ENCODE data around the gene PARVB. TPM values are rescaled to one million over a fixed set of nuclear protein-coding genes. Genes with fewer than 3 reads are reported as not detected.

PARVB gene
- total and polyA plus RNA-seq, 10 of the 15 experiments (the other 5 are each of a cell fraction or from before 2014, with no cell fraction given) = 5.2 to 264 (median 76.0) TPM

GRCh38 chr22:44112191-44112590, 88.1 kb downstream of the PARVB start:
- Histone ChIP-seq H3K79me2 (ENCODE audit: control insufficient read depth, insufficient read depth, low read length) (no peaks in the 10 kb centered on the region), H3K36me3 (ENCODE audit: control insufficient read depth in 2 of 2, insufficient read depth in 2 of 2, low read length in 1 of 2) (peaks cover 2 to 3% of the 10 kb centered on the region in 2 experiments; a peak in 3 of 4 replicates), H2AFZ (ENCODE audit: control insufficient read depth, low read depth, low read length) (no peak overlapping the region), H3K27ac (ENCODE audit: control insufficient read depth, insufficient read depth) (no peak overlapping the region), H3K27me3 (replicated peaks in 1 of 2; ENCODE audit: control insufficient read depth in 2 of 2, insufficient read depth in 2 of 2, low read length in 1 of 2) (no peaks in the 10 kb centered on the region), H3K4me3 (no peak overlapping the region), H3K9ac (ENCODE audit: control insufficient read depth, insufficient read depth, low read length) (no peak overlapping the region), H3K4me2 (ENCODE audit: control insufficient read depth, insufficient read depth) (no peak overlapping the region), H3K4me1 (ENCODE audit: control insufficient read depth, insufficient read depth, low read length) (no peaks in the 10 kb centered on the region), H3K9me3 (replicated peaks; ENCODE audit: control insufficient read depth, insufficient read depth, low read length) (no peaks in the 10 kb centered on the region), H4K20me1 (ENCODE audit: control insufficient read depth, insufficient read depth) (no peaks in the 10 kb centered on the region)
- ChIA-PET RAD21 (ENCODE audit: unreplicated experiment) (no interaction called here), CTCF (no interaction called here), SMC1A (ENCODE audit: uncharacterized antibody, unreplicated experiment) (no interaction called here), POLR2A (no interaction called here)
- intact Hi-C loops (cut with micrococcal nuclease; ENCODE audit: unreplicated experiment) (no loop called here), in situ Hi-C loops (cut with MboI) (no loop called here)
- 93% methylated on average over 11 of the region's 11 CpGs for WGBS (ENCODE audit: insufficient coverage, insufficient replicate concordance, low lambda C conversion rate, missing lambda C conversion rate)
- no peak for FAIRE-seq
- ATAC-seq = no peak
- DNase-seq (ENCODE audit: low read depth, low spot score) = no peak
- no TSS peak for BruUV-seq (replicated peaks)
- TF ChIP-seq, protein P1, sequence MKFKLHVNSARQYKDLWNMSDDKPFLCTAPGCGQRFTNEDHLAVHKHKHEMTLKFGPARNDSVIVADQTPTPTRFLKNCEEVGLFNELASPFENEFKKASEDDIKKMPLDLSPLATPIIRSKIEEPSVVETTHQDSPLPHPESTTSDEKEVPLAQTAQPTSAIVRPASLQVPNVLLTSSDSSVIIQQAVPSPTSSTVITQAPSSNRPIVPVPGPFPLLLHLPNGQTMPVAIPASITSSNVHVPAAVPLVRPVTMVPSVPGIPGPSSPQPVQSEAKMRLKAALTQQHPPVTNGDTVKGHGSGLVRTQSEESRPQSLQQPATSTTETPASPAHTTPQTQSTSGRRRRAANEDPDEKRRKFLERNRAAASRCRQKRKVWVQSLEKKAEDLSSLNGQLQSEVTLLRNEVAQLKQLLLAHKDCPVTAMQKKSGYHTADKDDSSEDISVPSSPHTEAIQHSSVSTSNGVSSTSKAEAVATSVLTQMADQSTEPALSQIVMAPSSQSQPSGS (IDR thresholded peaks at IDR 0.05; ENCODE audit: low read length) = no peak
- TF ChIP-seq, protein P2, sequence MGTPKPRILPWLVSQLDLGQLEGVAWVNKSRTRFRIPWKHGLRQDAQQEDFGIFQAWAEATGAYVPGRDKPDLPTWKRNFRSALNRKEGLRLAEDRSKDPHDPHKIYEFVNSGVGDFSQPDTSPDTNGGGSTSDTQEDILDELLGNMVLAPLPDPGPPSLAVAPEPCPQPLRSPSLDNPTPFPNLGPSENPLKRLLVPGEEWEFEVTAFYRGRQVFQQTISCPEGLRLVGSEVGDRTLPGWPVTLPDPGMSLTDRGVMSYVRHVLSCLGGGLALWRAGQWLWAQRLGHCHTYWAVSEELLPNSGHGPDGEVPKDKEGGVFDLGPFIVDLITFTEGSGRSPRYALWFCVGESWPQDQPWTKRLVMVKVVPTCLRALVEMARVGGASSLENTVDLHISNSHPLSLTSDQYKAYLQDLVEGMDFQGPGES (IDR thresholded peaks at IDR 0.05) = no peak
- TF ChIP-seq TAF1 (IDR thresholded peaks at IDR 0.05; ENCODE audit: borderline replicate concordance, low read depth, low read length) (no peak), ZNF384 (IDR thresholded peaks at IDR 0.05; ENCODE audit: borderline replicate concordance, low read depth, low read length) (no peak), MEF2A (IDR thresholded peaks at IDR 0.05; ENCODE audit: insufficient read depth, low read depth, low read length) (no peak), BHLHE40 (IDR thresholded peaks at IDR 0.05; ENCODE audit: borderline replicate concordance in 1 of 2, low read depth in 2 of 2, low read length in 1 of 2) (no peak), WRNIP1 (IDR thresholded peaks at IDR 0.05; ENCODE audit: borderline replicate concordance, low read depth, low read length) (no peak), ESRRA (IDR thresholded peaks at IDR 0.05; ENCODE audit: low read length) (no peak), SUZ12 (IDR thresholded peaks at IDR 0.05; ENCODE audit: unreplicated experiment) (no peak), FOXK2 (IDR thresholded peaks at IDR 0.05) (no peak)

All from GM12878 (cell line).